Epithelial cell of alveolus of lung (primary cell): ENCODE results near the gene TDRD1. TPM values are rescaled to one million over a fixed set of nuclear protein-coding genes. Genes with fewer than 3 reads are reported as not detected.

ENCODE experiments used
- total RNA-seq: library from RNA; depleted of rRNA; stranded (reverse); fragments of >200 nt; gene quantifications from 2 replicates; pipeline ENCODE4 v1.2.1, GENCODE V29; 2015

Gene TDRD1
- not detected in 2 replicates for total RNA-seq

GRCh38 chr10:114179148-114179547 is at the start of gene TDRD1:
Gene TDRD1, plus strand, starts transcription at chr10:114179353. Its CDS starts 8,479 bp downstream, at chr10:114187832.

GRCh38 chr10:114173921-114174694 is 5.0 kb upstream of the TDRD1 start, which contains the start of gene CCDC186:
Gene CCDC186, minus strand, starts transcription at chr10:114174203. Its CDS starts 10,935 bp downstream, at chr10:114163268.

GRCh38 chr10:114239117-114239993 is 60.2 kb downstream of the TDRD1 start, which contains the start of gene VWA2:
Gene VWA2, plus strand, starts transcription at chr10:114239254. Its CDS starts 9,460 bp downstream, at chr10:114248714.

Other genes starting within 250 kb of the TDRD1 start
- 0.13 TPM in 1 of 2 replicates, not detected in the other for gene ADRB1, start 135.5 kb upstream of the TDRD1 start, total RNA-seq
- 7.0 and 8.9 TPM in 2 replicates for gene CCDC186, start 5.2 kb upstream of the TDRD1 start, total RNA-seq
- gene VWA2, start 59.9 kb downstream of the TDRD1 start, total RNA-seq = not detected in 2 replicates
- 5.3 and 8.8 TPM in 2 replicates for gene AFAP1L2, start 225.1 kb downstream of the TDRD1 start, total RNA-seq